Muscle of arm (tissue), 14 donors: ENCODE results near the gene OR5K3. TPM values are rescaled to one million over a fixed set of nuclear protein-coding genes. Genes with fewer than 3 reads are reported as not detected.
"Not testable (repeated sequence)": the region's sequence is repeated elsewhere in the genome, so short reads cannot be mapped to it uniquely, and the experiment has no call there.

Source experiments
- DNase-seq: peaks from one replicate; pipeline ENCODE4 v3.0.0-alpha.2; 2013
- long read RNA-seq, 11 donors: transcript quantifications; one replicate each; lab custom pipeline, GENCODE V29; 2026
- polyA plus RNA-seq, 12 donors: library from polyadenylated mRNA; unstranded; fragments of 120-200 nt; gene quantifications; one replicate each; pipeline ENCODE4 v1.2.1, GENCODE V29; 2013; ENCODE audit not compliant: insufficient read length in 12 of 12

Gene OR5K3
- polyA plus RNA-seq = not detected
- long read RNA-seq, donor 1 = 0 reads
- long read RNA-seq, donor 2 = 0 reads
- long read RNA-seq, donor 3 = 0 reads
- long read RNA-seq, donor 4 = 0 reads
- long read RNA-seq, donor 5 = 0 reads
- long read RNA-seq, donor 6 = 0 reads
- long read RNA-seq, donor 7 = 0 reads
- long read RNA-seq, donor 8 = 0 reads
- long read RNA-seq, donor 9 = 0 reads
- long read RNA-seq, donor 10 = 0 reads
- long read RNA-seq, donor 11 = 0 reads

GRCh38 chr3:98390366-98390765 is at the start of gene OR5K3:
Gene OR5K3, plus strand, starts transcription at chr3:98390666. Its CDS starts 0 bp downstream, at chr3:98390666.
- no peak for DNase-seq

GRCh38 chr3:98341758-98342157 is 48.7 kb upstream of the OR5K3 start:
- no peak for DNase-seq

DNA sequence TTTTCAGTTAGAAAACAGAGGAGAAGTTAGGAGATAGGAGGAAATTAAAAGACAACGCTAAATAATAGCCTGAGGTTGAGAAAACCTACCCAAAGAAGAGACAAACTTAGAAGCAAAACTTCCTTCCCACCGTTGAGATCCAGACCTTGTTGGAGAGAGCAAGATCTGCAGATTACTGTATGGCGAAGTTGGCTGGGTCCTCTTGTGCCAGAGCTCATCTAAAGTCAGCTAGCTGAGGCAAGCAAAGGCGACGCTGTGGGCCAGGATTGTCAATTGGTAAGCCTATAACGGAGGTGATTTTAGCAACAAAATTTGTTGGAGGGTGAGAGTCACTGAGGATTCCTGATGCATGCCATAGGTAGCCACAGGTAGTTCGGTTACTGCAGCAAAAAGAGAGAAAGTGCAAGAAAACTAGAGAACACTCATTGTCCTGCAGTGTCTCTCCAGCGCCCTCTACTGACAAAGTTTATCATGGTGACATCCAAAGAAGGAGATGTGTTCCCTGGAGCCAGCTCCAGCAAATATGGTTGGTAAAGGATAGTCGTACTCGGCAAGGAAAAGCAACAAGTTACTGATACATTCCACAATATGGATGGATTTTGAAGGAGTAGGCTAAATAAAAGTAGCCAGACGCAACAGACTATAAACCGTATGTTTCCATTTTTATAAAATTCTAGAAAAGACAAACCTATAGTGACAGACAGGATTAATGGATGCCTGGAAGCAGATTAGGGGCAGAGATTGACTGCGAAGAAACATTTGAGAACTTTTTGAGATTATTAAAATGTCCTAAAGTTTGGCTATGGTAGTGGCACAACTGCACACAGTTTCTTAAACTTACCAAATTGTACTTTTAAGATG is 46.6 kb upstream of the OR5K3 start:
- DNase-seq = peak; percentile 4

GRCh38 chr3:98350082-98350481 is 40.4 kb upstream of the OR5K3 start:
- DNase-seq = no peak

- DNase-seq = no peak
These were observed 36.9 kb upstream of the OR5K3 start, which contains the start of gene OR5K4 for GRCh38 chr3:98353554-98353953. Gene OR5K4, plus strand, starts transcription at chr3:98353854. Its CDS starts 0 bp downstream, at chr3:98353854.

- no peak for DNase-seq
These were observed 31.2 kb upstream of the OR5K3 start for GRCh38 chr3:98359250-98359649.

GRCh38 chr3:98359993-98360675 is 30.3 kb upstream of the OR5K3 start:
- no peak for DNase-seq

DNA sequence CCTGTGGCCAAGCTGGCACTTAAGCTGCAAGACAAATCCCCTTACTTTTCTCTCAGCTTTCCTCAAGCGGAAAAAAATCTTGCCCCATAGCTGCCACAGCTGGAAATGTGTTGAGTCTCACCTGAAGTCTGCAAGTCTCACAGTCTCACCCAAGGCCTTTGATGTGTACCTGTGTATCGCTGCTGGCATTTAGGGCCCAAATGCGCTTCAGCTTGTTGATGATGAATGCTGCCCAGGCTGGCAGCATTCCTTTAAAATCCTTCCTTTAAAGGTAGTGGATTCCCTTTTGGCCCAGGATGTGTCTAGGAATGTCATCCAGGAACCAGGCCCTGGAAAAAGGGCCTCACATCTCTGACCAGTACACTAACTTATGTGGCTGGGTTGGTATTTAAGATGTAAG is 29.8 kb upstream of the OR5K3 start:
- DNase-seq = no peak

- DNase-seq = no peak
These were observed 29.2 kb upstream of the OR5K3 start for GRCh38 chr3:98361289-98361688.

- no peak for DNase-seq
These were observed 22.8 kb upstream of the OR5K3 start for GRCh38 chr3:98367464-98368246.

GRCh38 chr3:98371186-98371585 is 19.3 kb upstream of the OR5K3 start:
- DNase-seq = no peak

GRCh38 chr3:98371853-98372252 is 18.6 kb upstream of the OR5K3 start:
- no peak for DNase-seq

DNA sequence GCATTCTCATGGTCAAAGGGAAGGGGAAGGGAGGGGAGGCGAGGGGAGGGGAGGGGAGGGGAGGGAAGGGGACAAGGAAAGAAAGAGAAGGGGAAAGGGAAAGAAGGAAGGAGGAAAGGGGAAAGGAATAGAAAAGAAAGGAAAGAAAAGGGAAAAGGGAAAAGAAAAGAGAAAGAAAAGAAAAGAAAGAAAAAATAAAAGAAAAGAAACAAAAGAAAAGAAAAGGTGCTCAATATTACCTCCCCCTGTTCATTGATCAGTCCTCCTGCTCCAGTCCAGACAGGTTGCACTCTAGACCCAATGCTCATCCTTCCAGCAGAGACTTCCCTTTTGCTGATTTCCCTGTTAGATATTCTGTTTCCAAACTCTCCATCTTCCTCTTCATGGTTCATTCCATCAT is 18.0 kb upstream of the OR5K3 start:
- no peak for DNase-seq

DNA sequence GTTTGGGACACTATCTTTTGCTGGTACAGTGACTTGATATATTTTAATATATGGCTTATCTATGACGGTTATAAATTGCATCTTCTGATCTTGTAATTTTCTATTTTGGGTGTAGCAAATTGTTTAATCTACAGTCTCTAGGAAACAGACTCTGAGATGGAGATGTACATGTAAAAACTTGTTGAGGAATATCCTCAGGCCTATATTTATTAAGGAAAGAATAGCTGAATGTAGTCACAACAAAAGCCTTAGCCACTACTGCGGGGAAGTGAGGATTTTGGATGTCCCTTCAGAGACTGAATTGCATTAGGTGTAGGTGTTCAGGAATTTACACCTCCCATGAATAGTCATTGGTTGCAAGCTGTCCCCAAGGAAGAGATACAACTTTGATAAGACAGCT is 13.8 kb upstream of the OR5K3 start:
- no peak for DNase-seq

DNA sequence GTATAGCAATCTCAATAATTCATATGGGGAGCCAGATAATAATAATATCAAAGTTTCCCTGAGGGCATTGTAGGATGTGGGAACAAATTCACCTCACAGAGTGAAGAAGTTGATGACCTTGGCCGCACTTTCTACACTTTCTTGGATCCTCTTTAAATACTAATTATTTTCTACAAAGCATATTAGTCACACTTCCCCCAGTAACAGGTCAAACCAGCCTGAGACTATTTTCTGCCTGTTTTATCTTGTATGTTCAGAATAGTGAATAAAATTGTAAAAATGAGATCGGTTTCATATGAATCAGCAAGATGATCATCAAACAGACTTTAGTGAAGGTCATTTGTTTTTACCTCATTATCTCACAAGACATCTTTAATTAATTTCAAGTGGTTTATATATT is 2.3 kb upstream of the OR5K3 start:
- DNase-seq = no peak

- no peak for DNase-seq
These were observed 4.6 kb downstream of the OR5K3 start for GRCh38 chr3:98395101-98395500.

GRCh38 chr3:98396482-98396881 is 6.0 kb downstream of the OR5K3 start:
- not testable (repeated sequence) for DNase-seq

DNA sequence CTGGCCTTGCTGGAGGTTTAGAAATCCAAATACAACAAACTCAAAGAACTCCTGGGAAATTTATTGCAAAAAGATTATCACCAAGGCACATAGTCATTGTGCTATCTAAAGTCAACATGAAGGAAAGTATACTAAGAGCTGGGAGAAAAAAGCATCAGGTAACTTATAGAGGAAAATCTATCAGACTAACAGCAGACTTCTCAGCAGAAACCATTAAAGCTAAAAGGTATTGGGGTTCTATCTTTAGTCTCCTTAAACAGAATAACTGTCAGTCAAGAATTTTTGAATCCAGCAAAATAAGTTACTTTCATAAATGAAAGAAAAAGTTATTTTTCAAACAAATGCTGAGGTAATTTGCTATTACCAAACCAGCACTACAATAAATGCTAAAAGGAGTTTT is 8.0 kb downstream of the OR5K3 start:
- no peak for DNase-seq

- DNase-seq = no peak
These were observed 12.0 kb downstream of the OR5K3 start for GRCh38 chr3:98402507-98402906.

GRCh38 chr3:98404010-98404409 is 13.5 kb downstream of the OR5K3 start:
- DNase-seq = no peak

- DNase-seq = no peak
These were observed 15.6 kb downstream of the OR5K3 start for GRCh38 chr3:98406034-98406433.

DNA sequence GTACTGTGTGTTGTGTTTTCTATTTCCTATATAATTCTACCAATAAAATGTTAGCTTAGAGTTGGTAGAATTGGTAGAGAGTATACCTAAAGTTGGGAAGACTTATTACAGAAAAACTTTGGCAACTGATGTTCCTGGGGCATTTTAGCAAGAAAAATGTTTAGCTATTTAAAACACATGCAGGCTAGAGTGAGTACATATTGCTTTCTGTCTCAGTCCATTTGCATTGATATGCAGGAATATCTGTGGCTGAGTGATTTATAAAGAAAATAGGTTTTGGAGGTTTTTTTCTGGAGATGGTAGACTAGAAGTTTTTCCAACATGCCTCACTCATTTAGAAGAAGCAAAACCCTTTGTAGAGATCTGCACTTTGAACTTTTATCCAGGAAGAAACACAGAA is 42.1 kb downstream of the OR5K3 start:
- DNase-seq = no peak
